ENCODE results near the gene TRMT11. TPM values are rescaled to one million over a fixed set of nuclear protein-coding genes. Genes with fewer than 3 reads are reported as not detected.

The TRMT11 gene
- total and polyA plus RNA-seq, 9 of the 15 experiments (the other 6 are each of a cell fraction or from before 2014, with no cell fraction given), result 38.8 to 88.0 (median 59.8) TPM

- TF ChIP-seq, protein P1, sequence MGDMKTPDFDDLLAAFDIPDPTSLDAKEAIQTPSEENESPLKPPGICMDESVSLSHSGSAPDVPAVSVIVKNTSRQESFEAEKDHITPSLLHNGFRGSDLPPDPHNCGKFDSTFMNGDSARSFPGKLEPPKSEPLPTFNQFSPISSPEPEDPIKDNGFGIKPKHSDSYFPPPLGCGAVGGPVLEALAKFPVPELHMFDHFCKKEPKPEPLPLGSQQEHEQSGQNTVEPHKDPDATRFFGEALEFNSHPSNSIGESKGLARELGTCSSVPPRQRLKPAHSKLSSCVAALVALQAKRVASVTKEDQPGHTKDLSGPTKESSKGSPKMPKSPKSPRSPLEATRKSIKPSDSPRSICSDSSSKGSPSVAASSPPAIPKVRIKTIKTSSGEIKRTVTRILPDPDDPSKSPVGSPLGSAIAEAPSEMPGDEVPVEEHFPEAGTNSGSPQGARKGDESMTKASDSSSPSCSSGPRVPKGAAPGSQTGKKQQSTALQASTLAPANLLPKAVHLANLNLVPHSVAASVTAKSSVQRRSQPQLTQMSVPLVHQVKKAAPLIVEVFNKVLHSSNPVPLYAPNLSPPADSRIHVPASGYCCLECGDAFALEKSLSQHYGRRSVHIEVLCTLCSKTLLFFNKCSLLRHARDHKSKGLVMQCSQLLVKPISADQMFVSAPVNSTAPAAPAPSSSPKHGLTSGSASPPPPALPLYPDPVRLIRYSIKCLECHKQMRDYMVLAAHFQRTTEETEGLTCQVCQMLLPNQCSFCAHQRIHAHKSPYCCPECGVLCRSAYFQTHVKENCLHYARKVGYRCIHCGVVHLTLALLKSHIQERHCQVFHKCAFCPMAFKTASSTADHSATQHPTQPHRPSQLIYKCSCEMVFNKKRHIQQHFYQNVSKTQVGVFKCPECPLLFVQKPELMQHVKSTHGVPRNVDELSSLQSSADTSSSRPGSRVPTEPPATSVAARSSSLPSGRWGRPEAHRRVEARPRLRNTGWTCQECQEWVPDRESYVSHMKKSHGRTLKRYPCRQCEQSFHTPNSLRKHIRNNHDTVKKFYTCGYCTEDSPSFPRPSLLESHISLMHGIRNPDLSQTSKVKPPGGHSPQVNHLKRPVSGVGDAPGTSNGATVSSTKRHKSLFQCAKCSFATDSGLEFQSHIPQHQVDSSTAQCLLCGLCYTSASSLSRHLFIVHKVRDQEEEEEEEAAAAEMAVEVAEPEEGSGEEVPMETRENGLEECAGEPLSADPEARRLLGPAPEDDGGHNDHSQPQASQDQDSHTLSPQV (IDR thresholded peaks at IDR 0.05), result no peak
- TF ChIP-seq JUNB (CRISPR knock-in tag; conservative IDR thresholded peaks at IDR 0.05), result no peak
- TF ChIP-seq CEBPG (CRISPR knock-in tag; IDR thresholded peaks at IDR 0.05), result no peak
- no peak for TF ChIP-seq CEBPG (tag; conservative IDR thresholded peaks at IDR 0.05 in 1 of 2, IDR thresholded peaks at IDR 0.05 in 1 of 2)
- TF ChIP-seq PPARD (CRISPR knock-in tag; IDR thresholded peaks at IDR 0.05), result no peak
- TF ChIP-seq NONO (IDR thresholded peaks at IDR 0.05; ENCODE audit: low read depth in 2 of 2, low read length in 1 of 2), result no peak
- TF ChIP-seq FIP1L1 (IDR thresholded peaks at IDR 0.05; ENCODE audit: low read depth, low read length, poor library complexity, severe bottlenecking), result no peak
- no peak for TF ChIP-seq ZNF408 (CRISPR knock-in tag; IDR thresholded peaks at IDR 0.05; ENCODE audit: low read depth)
- TF ChIP-seq NRF1 (conservative IDR thresholded peaks at IDR 0.05 in 1 of 2, IDR thresholded peaks at IDR 0.05 in 1 of 2), result no peak
- TF ChIP-seq HCFC1 (IDR thresholded peaks at IDR 0.05; ENCODE audit: low read depth, low read length), result no peak
- TF ChIP-seq, protein P2, sequence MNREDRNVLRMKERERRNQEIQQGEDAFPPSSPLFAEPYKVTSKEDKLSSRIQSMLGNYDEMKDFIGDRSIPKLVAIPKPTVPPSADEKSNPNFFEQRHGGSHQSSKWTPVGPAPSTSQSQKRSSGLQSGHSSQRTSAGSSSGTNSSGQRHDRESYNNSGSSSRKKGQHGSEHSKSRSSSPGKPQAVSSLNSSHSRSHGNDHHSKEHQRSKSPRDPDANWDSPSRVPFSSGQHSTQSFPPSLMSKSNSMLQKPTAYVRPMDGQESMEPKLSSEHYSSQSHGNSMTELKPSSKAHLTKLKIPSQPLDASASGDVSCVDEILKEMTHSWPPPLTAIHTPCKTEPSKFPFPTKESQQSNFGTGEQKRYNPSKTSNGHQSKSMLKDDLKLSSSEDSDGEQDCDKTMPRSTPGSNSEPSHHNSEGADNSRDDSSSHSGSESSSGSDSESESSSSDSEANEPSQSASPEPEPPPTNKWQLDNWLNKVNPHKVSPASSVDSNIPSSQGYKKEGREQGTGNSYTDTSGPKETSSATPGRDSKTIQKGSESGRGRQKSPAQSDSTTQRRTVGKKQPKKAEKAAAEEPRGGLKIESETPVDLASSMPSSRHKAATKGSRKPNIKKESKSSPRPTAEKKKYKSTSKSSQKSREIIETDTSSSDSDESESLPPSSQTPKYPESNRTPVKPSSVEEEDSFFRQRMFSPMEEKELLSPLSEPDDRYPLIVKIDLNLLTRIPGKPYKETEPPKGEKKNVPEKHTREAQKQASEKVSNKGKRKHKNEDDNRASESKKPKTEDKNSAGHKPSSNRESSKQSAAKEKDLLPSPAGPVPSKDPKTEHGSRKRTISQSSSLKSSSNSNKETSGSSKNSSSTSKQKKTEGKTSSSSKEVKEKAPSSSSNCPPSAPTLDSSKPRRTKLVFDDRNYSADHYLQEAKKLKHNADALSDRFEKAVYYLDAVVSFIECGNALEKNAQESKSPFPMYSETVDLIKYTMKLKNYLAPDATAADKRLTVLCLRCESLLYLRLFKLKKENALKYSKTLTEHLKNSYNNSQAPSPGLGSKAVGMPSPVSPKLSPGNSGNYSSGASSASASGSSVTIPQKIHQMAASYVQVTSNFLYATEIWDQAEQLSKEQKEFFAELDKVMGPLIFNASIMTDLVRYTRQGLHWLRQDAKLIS (CRISPR knock-in tag; IDR thresholded peaks at IDR 0.05), result no peak
- 0 out of 3 replicates have a peak, but pooled peaks of 1 of the 2 experiments have one; percentile 10 for TF ChIP-seq CBX3 (IDR thresholded peaks at IDR 0.05; ENCODE audit: borderline replicate concordance in 1 of 2, low read length in 2 of 2)
- no peak for TF ChIP-seq MLX (CRISPR knock-in tag; conservative IDR thresholded peaks at IDR 0.05)
- no peak for TF ChIP-seq XRCC5 (IDR thresholded peaks at IDR 0.05; ENCODE audit: low read depth, low read length)
- TF ChIP-seq DIDO1 (tag; IDR thresholded peaks at IDR 0.05; ENCODE audit: low read depth), result no peak
- TF ChIP-seq HOXB6 (CRISPR knock-in tag; IDR thresholded peaks at IDR 0.05; ENCODE audit: borderline replicate concordance), result no peak
- no peak for TF ChIP-seq TSC22D4 (tag; IDR thresholded peaks at IDR 0.05)
- TF ChIP-seq YBX1 (IDR thresholded peaks at IDR 0.05), result no peak
- TF ChIP-seq ZNF830 (CRISPR knock-in tag; IDR thresholded peaks at IDR 0.05), result no peak
Measured at GRCh38 chr6:126056355-126057004, 70.1 kb downstream of the TRMT11 start (continued).

All from K562 (cell line).